ENCODE measurements around the gene GRIK2.

DNA sequence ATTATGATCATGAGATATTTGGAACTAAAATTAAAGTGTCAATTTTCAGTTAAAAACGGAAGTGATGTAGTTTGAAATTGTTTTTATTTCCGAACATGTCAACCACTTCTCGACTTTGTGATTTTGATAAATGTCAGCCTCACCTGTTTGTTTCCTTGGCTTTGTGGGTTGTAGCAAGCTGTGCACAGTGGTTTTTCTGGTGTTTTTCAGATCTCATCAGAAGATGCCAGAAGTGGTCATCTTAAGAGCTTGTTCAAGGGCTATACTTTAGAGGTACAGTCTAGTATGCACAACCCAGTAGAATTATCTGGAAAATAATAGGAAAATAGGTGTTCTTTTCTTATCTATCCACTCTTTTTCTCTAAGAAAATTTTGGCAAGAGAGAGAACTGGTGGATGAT lies 134.0 kb downstream of the GRIK2 start:
- TF ChIP-seq POLR2A (IDR thresholded peaks at IDR 0.05; ENCODE audit: low read depth, low read length) (no peak), POLR2AphosphoS5 (IDR thresholded peaks at IDR 0.05; ENCODE audit: low read depth, low read length) (no peak), TAF1 (IDR thresholded peaks at IDR 0.05; ENCODE audit: borderline replicate concordance, low read depth, low read length) (no peak)

All from GM12892 (cell line).